ENCODE measurements around the gene TRPC5OS. TPM values are rescaled to one million over a fixed set of nuclear protein-coding genes. Genes with fewer than 3 reads are reported as not detected.

TRPC5OS gene
- not detected in 2 replicates for polyA plus RNA-seq (2013)

- no peak within 1 kb of the TSS for H2BK12ac ChIP-seq (ENCODE audit: low read length)
- no peaks in the 10 kb centered on the region for H3K4me1 ChIP-seq (ENCODE audit: control insufficient read depth in 1 of 2, insufficient read depth in 2 of 2, low read length in 2 of 2)
- H3K27me3 ChIP-seq (ENCODE audit: insufficient read depth, low read length): no peaks in the 10 kb centered on the region
- no peak within 1 kb of the TSS for H3K4ac ChIP-seq (ENCODE audit: low read depth, low read length)
- no peak within 1 kb of the TSS for H4K91ac ChIP-seq (ENCODE audit: low read depth, low read length)
- H3K79me1 ChIP-seq (ENCODE audit: low read length): no peaks in the 10 kb centered on the region
- H4K12ac ChIP-seq (ENCODE audit: low read depth, low read length): no peak within 1 kb of the TSS
- H3K18ac ChIP-seq (ENCODE audit: low read length): no peak within 1 kb of the TSS
- no peak within 1 kb of the TSS for H2AFZ ChIP-seq (ENCODE audit: insufficient read depth, low read length, poor library complexity)
- no peaks in the 10 kb centered on the region for H3K79me2 ChIP-seq (ENCODE audit: control insufficient read depth, insufficient read depth, low read length, poor library complexity)
- H3K36me3 ChIP-seq (ENCODE audit: control insufficient read depth in 1 of 2, insufficient read depth in 2 of 2, low read length in 2 of 2): no peaks in the 10 kb centered on the region
- no peak within 1 kb of the TSS for H4K8ac ChIP-seq (ENCODE audit: low read depth, low read length)
- DNase-seq: no peak
- no peak within 1 kb of the TSS for H3K9ac ChIP-seq (ENCODE audit: low read length)
- no peak within 1 kb of the TSS for H3K4me2 ChIP-seq (ENCODE audit: low read length)
- H3K14ac ChIP-seq (ENCODE audit: low read length): no peak within 1 kb of the TSS
- no CpG with 5 or more reads among the region's 1 CpG for WGBS (ENCODE audit: extremely low coverage, insufficient coverage, insufficient read length)
- H3K27ac ChIP-seq (ENCODE audit: low read depth, low read length): no peak within 1 kb of the TSS
- H2AK5ac ChIP-seq (ENCODE audit: low read length): no peak within 1 kb of the TSS
- no peak within 1 kb of the TSS for H3K23ac ChIP-seq (ENCODE audit: low read length)
- no peak within 1 kb of the TSS for H3K4me3 ChIP-seq (ENCODE audit: low read depth, low read length)
- no peak within 1 kb of the TSS for H2BK5ac ChIP-seq (ENCODE audit: low read depth, low read length, poor library complexity)
- no peak within 1 kb of the TSS for H2BK120ac ChIP-seq (ENCODE audit: insufficient read depth, low read length, poor library complexity)
- no peaks in the 10 kb centered on the region for H3K9me3 ChIP-seq (ENCODE audit: insufficient read depth, low read depth, low read length)
Measured at GRCh38 chrX:111875881-111876280, at the start of gene TRPC5OS. Gene TRPC5OS (plus strand): TSS chrX:111876181. CDS start chrX:111901850, 25,669 bp downstream.

- H3K9ac ChIP-seq (ENCODE audit: low read length): no peak overlapping the region
- H3K4ac ChIP-seq (ENCODE audit: low read depth, low read length): no peak overlapping the region
- no peaks in the 10 kb centered on the region for H3K4me1 ChIP-seq (ENCODE audit: control insufficient read depth in 1 of 2, insufficient read depth in 2 of 2, low read length in 2 of 2)
- H3K27me3 ChIP-seq (ENCODE audit: insufficient read depth, low read length): no peaks in the 10 kb centered on the region
- H3K23ac ChIP-seq (ENCODE audit: low read length): no peak overlapping the region
- no peak overlapping the region for H4K91ac ChIP-seq (ENCODE audit: low read depth, low read length)
- H3K14ac ChIP-seq (ENCODE audit: low read length): no peak overlapping the region
- no peak overlapping the region for H3K27ac ChIP-seq (ENCODE audit: low read depth, low read length)
- H3K4me2 ChIP-seq (ENCODE audit: low read length): no peak overlapping the region
- no peak overlapping the region for H4K12ac ChIP-seq (ENCODE audit: low read depth, low read length)
- no peak overlapping the region for H2BK12ac ChIP-seq (ENCODE audit: low read length)
- H2BK5ac ChIP-seq (ENCODE audit: low read depth, low read length, poor library complexity): no peak overlapping the region
- no peak overlapping the region for H3K4me3 ChIP-seq (ENCODE audit: low read depth, low read length)
- H3K79me2 ChIP-seq (ENCODE audit: control insufficient read depth, insufficient read depth, low read length, poor library complexity): no peaks in the 10 kb centered on the region
- H3K79me1 ChIP-seq (ENCODE audit: low read length): no peaks in the 10 kb centered on the region
- H3K36me3 ChIP-seq (ENCODE audit: control insufficient read depth in 1 of 2, insufficient read depth in 2 of 2, low read length in 2 of 2): no peaks in the 10 kb centered on the region
- no peak overlapping the region for H3K18ac ChIP-seq (ENCODE audit: low read length)
- no peaks in the 10 kb centered on the region for H3K9me3 ChIP-seq (ENCODE audit: insufficient read depth, low read depth, low read length)
- WGBS (ENCODE audit: extremely low coverage, insufficient coverage, insufficient read length): no CpG with 5 or more reads among the region's 2 CpGs
- H2BK120ac ChIP-seq (ENCODE audit: insufficient read depth, low read length, poor library complexity): no peak overlapping the region
- H2AFZ ChIP-seq (ENCODE audit: insufficient read depth, low read length, poor library complexity): no peak overlapping the region
- no peak for DNase-seq
- H4K8ac ChIP-seq (ENCODE audit: low read depth, low read length): no peak overlapping the region
- H2AK5ac ChIP-seq (ENCODE audit: low read length): no peak overlapping the region
Measured at GRCh38 chrX:111829345-111829744, 46.6 kb upstream of the TRPC5OS start.

GRCh38 chrX:111830571-111830970, 45.4 kb upstream of the TRPC5OS start:
- H3K79me2 ChIP-seq (ENCODE audit: control insufficient read depth, insufficient read depth, low read length, poor library complexity): no peaks in the 10 kb centered on the region
- no peak overlapping the region for H3K4ac ChIP-seq (ENCODE audit: low read depth, low read length)
- no peak overlapping the region for H2BK12ac ChIP-seq (ENCODE audit: low read length)
- no peak overlapping the region for H3K23ac ChIP-seq (ENCODE audit: low read length)
- H2BK5ac ChIP-seq (ENCODE audit: low read depth, low read length, poor library complexity): no peak overlapping the region
- H3K27ac ChIP-seq (ENCODE audit: low read depth, low read length): no peak overlapping the region
- H3K14ac ChIP-seq (ENCODE audit: low read length): no peak overlapping the region
- WGBS (ENCODE audit: extremely low coverage, insufficient coverage, insufficient read length): no CpG with 5 or more reads among the region's 2 CpGs
- H3K9ac ChIP-seq (ENCODE audit: low read length): no peak overlapping the region
- H4K12ac ChIP-seq (ENCODE audit: low read depth, low read length): no peak overlapping the region
- no peak overlapping the region for H2BK120ac ChIP-seq (ENCODE audit: insufficient read depth, low read length, poor library complexity)
- no peaks in the 10 kb centered on the region for H3K36me3 ChIP-seq (ENCODE audit: control insufficient read depth in 1 of 2, insufficient read depth in 2 of 2, low read length in 2 of 2)
- H3K9me3 ChIP-seq (ENCODE audit: insufficient read depth, low read depth, low read length): no peaks in the 10 kb centered on the region
- no peak overlapping the region for H4K8ac ChIP-seq (ENCODE audit: low read depth, low read length)
- H2AK5ac ChIP-seq (ENCODE audit: low read length): no peak overlapping the region
- H4K91ac ChIP-seq (ENCODE audit: low read depth, low read length): no peak overlapping the region
- H3K18ac ChIP-seq (ENCODE audit: low read length): no peak overlapping the region
- no peaks in the 10 kb centered on the region for H3K79me1 ChIP-seq (ENCODE audit: low read length)
- H2AFZ ChIP-seq (ENCODE audit: insufficient read depth, low read length, poor library complexity): no peak overlapping the region
- H3K4me2 ChIP-seq (ENCODE audit: low read length): no peak overlapping the region
- no peaks in the 10 kb centered on the region for H3K27me3 ChIP-seq (ENCODE audit: insufficient read depth, low read length)
- no peak overlapping the region for H3K4me3 ChIP-seq (ENCODE audit: low read depth, low read length)
- no peak for DNase-seq
- H3K4me1 ChIP-seq (ENCODE audit: control insufficient read depth in 1 of 2, insufficient read depth in 2 of 2, low read length in 2 of 2): no peaks in the 10 kb centered on the region

GRCh38 chrX:111831343-111831742, 44.6 kb upstream of the TRPC5OS start:
- Histone ChIP-seq H4K91ac (ENCODE audit: low read depth, low read length) (no peak overlapping the region), H2BK5ac (ENCODE audit: low read depth, low read length, poor library complexity) (no peak overlapping the region), H3K27me3 (ENCODE audit: insufficient read depth, low read length) (no peaks in the 10 kb centered on the region), H3K9me3 (ENCODE audit: insufficient read depth, low read depth, low read length) (no peaks in the 10 kb centered on the region), H3K4ac (ENCODE audit: low read depth, low read length) (no peak overlapping the region), H3K4me1 (ENCODE audit: control insufficient read depth in 1 of 2, insufficient read depth in 2 of 2, low read length in 2 of 2) (no peaks in the 10 kb centered on the region), H3K18ac (ENCODE audit: low read length) (no peak overlapping the region), H2BK12ac (ENCODE audit: low read length) (no peak overlapping the region), H3K4me3 (ENCODE audit: low read depth, low read length) (no peak overlapping the region), H3K4me2 (ENCODE audit: low read length) (no peak overlapping the region), H3K14ac (ENCODE audit: low read length) (no peak overlapping the region), H2AK5ac (ENCODE audit: low read length) (no peak overlapping the region), H4K8ac (ENCODE audit: low read depth, low read length) (no peak overlapping the region), H3K23ac (ENCODE audit: low read length) (no peak overlapping the region), H2BK120ac (ENCODE audit: insufficient read depth, low read length, poor library complexity) (no peak overlapping the region), H3K79me2 (ENCODE audit: control insufficient read depth, insufficient read depth, low read length, poor library complexity) (no peaks in the 10 kb centered on the region), H4K12ac (ENCODE audit: low read depth, low read length) (no peak overlapping the region), H3K9ac (ENCODE audit: low read length) (no peak overlapping the region), H2AFZ (ENCODE audit: insufficient read depth, low read length, poor library complexity) (no peak overlapping the region), H3K27ac (ENCODE audit: low read depth, low read length) (no peak overlapping the region), H3K79me1 (ENCODE audit: low read length) (no peaks in the 10 kb centered on the region), H3K36me3 (ENCODE audit: control insufficient read depth in 1 of 2, insufficient read depth in 2 of 2, low read length in 2 of 2) (no peaks in the 10 kb centered on the region)
- no peak for DNase-seq
- WGBS (ENCODE audit: extremely low coverage, insufficient coverage, insufficient read length): no CpG with 5 or more reads among the region's 1 CpG
